H1 (cell line): ENCODE results near the gene KCTD7. TPM values are rescaled to one million over a fixed set of nuclear protein-coding genes. Genes with fewer than 3 reads are reported as not detected.
"Not testable (repeated sequence)": the region's sequence is repeated elsewhere in the genome, so short reads cannot be mapped to it uniquely, and the experiment has no call there.

ENCODE experiments used
- CTCF ChIA-PET: fragments of 300-600 bp; sonication (Branson Sonifier 250); formaldehyde crosslinking; loops from one replicate; lab custom pipeline; 2021; ENCODE audit not compliant: partially characterized antibody; lab: Charles Lee
- POLR2A ChIA-PET: fragments of 300-600 bp; sonication (Branson Sonifier 250); formaldehyde crosslinking; loops from one replicate; lab custom pipeline; 2021; ENCODE audit warnings: inconsistent platforms; ENCODE audit not compliant: partially characterized antibody; lab: Charles Lee
- DNase-seq, 2 experiments: peaks; one replicate each; pipeline versions ENCODE4 v3.0.0 to v3.0.0-alpha.2; 2010 to 2022; ENCODE audit warnings: low spot score in 2 of 2, low read depth in 1 of 2, mixed read lengths in 1 of 2
- FAIRE-seq: peaks from 2 replicates; lab custom pipeline; 2011; peaks lifted over from hg19 to GRCh38; lab: Jason Lieb, UNC
- H2AFZ ChIP-seq: 2 replicates; pipeline ENCODE4 v1.8.1; 2012; ENCODE audit warnings: low read length, inconsistent platforms
- H2AK5ac ChIP-seq: 2 replicates; pipeline ENCODE4 v1.6.1; 2013; ENCODE audit warnings: low read depth, low read length
- H2BK120ac ChIP-seq: replicated peaks from 2 replicates; pipeline ENCODE3; 2013; ENCODE audit warnings: low read depth, low read length, inconsistent platforms
- H2BK12ac ChIP-seq: 2 replicates; pipeline ENCODE4 v1.6.1; 2013; ENCODE audit warnings: low read depth, low read length
- H2BK15ac ChIP-seq: 2 replicates; pipeline ENCODE4 v1.6.1; 2013; ENCODE audit warnings: low read length
- H2BK20ac ChIP-seq: 2 replicates; pipeline ENCODE4 v1.6.1; 2013; ENCODE audit warnings: low read length
- H2BK5ac ChIP-seq: 2 replicates; pipeline ENCODE4 v1.6.1; 2013; ENCODE audit warnings: low read depth, low read length
- H3K14ac ChIP-seq: 2 replicates; pipeline ENCODE4 v1.6.1; 2013; ENCODE audit warnings: inconsistent platforms; ENCODE audit not compliant: insufficient read length
- H3K18ac ChIP-seq: 2 replicates; pipeline ENCODE4 v1.6.1; 2013; ENCODE audit warnings: low read length; ENCODE audit errors: extremely low read depth
- H3K23ac ChIP-seq: 2 replicates; pipeline ENCODE4 v1.6.1; 2013; ENCODE audit warnings: inconsistent platforms; ENCODE audit not compliant: insufficient read length
- H3K23me2 ChIP-seq: 2 replicates; pipeline ENCODE4 v1.6.1; 2013; ENCODE audit warnings: low read depth, low read length
- H3K27ac ChIP-seq: 2 replicates; pipeline ENCODE4 v1.6.1; 2011; ENCODE audit warnings: low read depth, low read length, inconsistent platforms
- H3K27me3 ChIP-seq, 4 experiments: replicated peaks in 1 of 4; 1 replicate in 1 of 4; 2 replicates in 3 of 4; pipeline versions ENCODE4 v1.6.1 to v1.8.1; 2011 to 2013; ENCODE audit warnings: low read length in 3 of 4, mild to moderate bottlenecking in 3 of 4, inconsistent platforms in 2 of 4, mixed read lengths in 2 of 4, moderate library complexity in 1 of 4; ENCODE audit not compliant: control insufficient read depth in 3 of 4, insufficient read depth in 3 of 4; ENCODE audit errors: extremely low read depth in 1 of 4
- H3K36me3 ChIP-seq, 4 experiments: 2 replicates each; pipeline versions ENCODE4 v1.6.1 to v1.8.1; 2011 to 2013; ENCODE audit warnings: mild to moderate bottlenecking in 4 of 4, low read length in 3 of 4, moderate library complexity in 2 of 4, control low read depth in 1 of 4, inconsistent platforms in 1 of 4; ENCODE audit not compliant: insufficient read depth in 4 of 4, control insufficient read depth in 2 of 4
- H3K4ac ChIP-seq: replicated peaks from 2 replicates; pipeline ENCODE3; 2013; ENCODE audit warnings: low read length, low read depth, mixed read lengths, inconsistent platforms; ENCODE audit not compliant: insufficient read length
- H3K4me1 ChIP-seq, 4 experiments: replicated peaks in 1 of 4; 1 replicate in 1 of 4; 2 replicates in 3 of 4; pipeline versions ENCODE4 v1.6.1 to v1.8.1; 2011 to 2013; ENCODE audit warnings: low read length in 3 of 4, inconsistent platforms in 2 of 4, mixed read lengths in 1 of 4; ENCODE audit not compliant: insufficient read depth in 4 of 4, control insufficient read depth in 3 of 4
- H3K4me2 ChIP-seq, 2 experiments: 2 replicates each; pipeline versions ENCODE4 v1.6.1 to v1.8.1; 2011 to 2013; ENCODE audit warnings: low read depth in 2 of 2, low read length in 2 of 2, control low read depth in 1 of 2, inconsistent platforms in 1 of 2, mild to moderate bottlenecking in 1 of 2; ENCODE audit not compliant: insufficient read depth in 1 of 2
- H3K4me3 ChIP-seq, 4 experiments: fragments of 200-600, 300-600 bp in 1 of 4; sonication (generic), shearing (Covaris generic), sonication (Bioruptor Twin) in 1 of 4; 2 replicates each; pipeline versions ENCODE4 v1.5.1 to v1.8.1; 2011 to 2016; ENCODE audit warnings: low read length in 4 of 4, low read depth in 3 of 4, control low read depth in 2 of 4, inconsistent platforms in 2 of 4, mild to moderate bottlenecking in 2 of 4, mixed read lengths in 1 of 4, moderate library complexity in 1 of 4; ENCODE audit not compliant: insufficient read depth in 2 of 4; ENCODE audit errors: extremely low read depth in 1 of 4
- H3K56ac ChIP-seq: replicated peaks from 2 replicates; pipeline ENCODE3; 2013; ENCODE audit warnings: low read depth, mild to moderate bottlenecking, mixed read lengths, low read length, inconsistent platforms; ENCODE audit not compliant: insufficient read length
- H3K79me1 ChIP-seq: 2 replicates; pipeline ENCODE4 v1.6.1; 2013; ENCODE audit warnings: low read depth, low read length, control low read depth
- H3K79me2 ChIP-seq, 2 experiments: 2 replicates each; pipeline versions ENCODE4 v1.6.1 to v1.8.1; 2012 to 2013; ENCODE audit warnings: low read length in 2 of 2, mild to moderate bottlenecking in 2 of 2, inconsistent platforms in 1 of 2; ENCODE audit not compliant: insufficient read depth in 2 of 2, control insufficient read depth in 1 of 2
- H3K9ac ChIP-seq, 4 experiments: replicated peaks in 1 of 4; 1 replicate in 1 of 4; 2 replicates in 3 of 4; pipeline versions ENCODE4 v1.6.1 to v1.8.1; 2011 to 2013; ENCODE audit warnings: low read depth in 3 of 4, low read length in 3 of 4, control low read depth in 2 of 4, mild to moderate bottlenecking in 2 of 4, moderate library complexity in 2 of 4, inconsistent platforms in 1 of 4; ENCODE audit errors: extremely low read depth in 1 of 4
- H3K9me3 ChIP-seq, 2 experiments: 2 replicates each; pipeline versions ENCODE4 v1.6.1 to v1.8.1; 2012 to 2013; ENCODE audit warnings: mild to moderate bottlenecking in 2 of 2, moderate library complexity in 2 of 2, control low read depth in 1 of 2, inconsistent platforms in 1 of 2, low read depth in 1 of 2, low read length in 1 of 2, mixed read lengths in 1 of 2; ENCODE audit not compliant: insufficient read depth in 2 of 2
- H4K20me1 ChIP-seq, 2 experiments: replicated peaks in 1 of 2; 2 replicates each; pipeline versions ENCODE3 to v1.8.1; 2011 to 2013; ENCODE audit warnings: inconsistent platforms in 2 of 2, low read length in 2 of 2, mild to moderate bottlenecking in 1 of 2; ENCODE audit not compliant: insufficient read depth in 2 of 2, control insufficient read depth in 1 of 2
- H4K5ac ChIP-seq: 2 replicates; pipeline ENCODE4 v1.6.1; 2013; ENCODE audit warnings: low read length, low read depth, mixed read lengths, inconsistent platforms; ENCODE audit not compliant: insufficient read length
- H4K8ac ChIP-seq: 2 replicates; pipeline ENCODE4 v1.8.0; 2013; ENCODE audit warnings: mild to moderate bottlenecking, moderate library complexity, low read length, inconsistent platforms; ENCODE audit not compliant: insufficient read depth; ENCODE audit errors: extremely low read depth
- H4K91ac ChIP-seq: replicated peaks from 2 replicates; pipeline ENCODE3; 2013; ENCODE audit warnings: low read length, mixed read lengths, inconsistent platforms; ENCODE audit not compliant: insufficient read length
- WGBS, 2 experiments: shearing (Covaris generic) in 1 of 2; methylation state at CpG; one replicate each; pipeline versions ENCODE4 v1.1.6 to v1.1.7; 2013 to 2015; ENCODE audit warnings: low lambda C conversion rate in 2 of 2, mixed read lengths in 2 of 2, inconsistent platforms in 1 of 2, low coverage in 1 of 2, missing lambda C conversion rate in 1 of 2; ENCODE audit not compliant: insufficient replicate concordance in 2 of 2, insufficient coverage in 1 of 2, insufficient read length in 1 of 2; ENCODE audit errors: extremely low coverage in 1 of 2, missing lambda C conversion rate in 1 of 2; 5-methylcytosine and 5-hydroxymethylcytosine counted together
- polyA plus RNA-seq, 7 experiments: library from polyadenylated mRNA; depleted of rRNA in 3 of 7; stranded (reverse) in 5 of 7; unstranded in 2 of 7; fragments of >200 nt in 5 of 7; fragments of 200-250 nt in 2 of 7; gene quantifications; 1 replicate in 5 of 7; 2 replicates in 1 of 7; 4 replicates in 1 of 7; pipeline versions ENCODE4 v1.2.1 to v1.2.3, GENCODE V29; 2011 to 2013; ENCODE audit warnings: missing spikeins in 2 of 7, mixed read lengths in 2 of 7
- total RNA-seq: library from RNA; stranded (reverse); fragmentation: NEBNext Ultra II Directional; extraction: Animal tissue kit (Norgen Biotek cat#: 25700); gene quantifications from 2 replicates; pipeline ENCODE4 v1.2.1, GENCODE V29; 2021

Gene KCTD7
- total and polyA plus RNA-seq, 2 of the 8 experiments (the other 6 are each of a cell fraction or from before 2014, with no cell fraction given): 8.6 to 11.9 TPM

DNA sequence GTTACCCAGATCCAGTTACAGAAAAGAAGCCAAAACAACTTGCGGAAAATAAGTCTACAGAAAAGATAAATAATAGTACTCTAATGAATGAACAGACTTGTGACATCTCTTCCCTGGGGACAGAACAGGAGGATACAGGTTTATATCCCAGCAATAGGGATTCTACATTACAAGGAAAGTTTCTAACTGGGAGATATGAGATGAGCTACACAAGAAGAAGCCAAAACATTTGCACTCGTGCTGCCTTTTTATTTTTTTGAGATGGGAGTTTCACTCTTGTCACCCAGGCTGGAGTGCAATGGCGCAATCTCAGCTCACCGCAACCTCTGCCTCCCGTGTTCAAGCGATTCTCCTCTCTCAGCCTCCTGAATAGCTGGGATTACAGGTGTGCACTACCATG lies 22.3 kb downstream of the KCTD7 start:
- H4K8ac ChIP-seq, H3K56ac ChIP-seq, FAIRE-seq, H2BK15ac ChIP-seq, H2BK120ac ChIP-seq, H3K23me2 ChIP-seq, H3K4me1 ChIP-seq, H3K4me3 ChIP-seq, H3K36me3 ChIP-seq, H3K23ac ChIP-seq, H2AFZ ChIP-seq, POLR2A ChIA-PET, H3K27me3 ChIP-seq, H3K4me2 ChIP-seq, H3K4ac ChIP-seq, H3K9me3 ChIP-seq, H3K9ac ChIP-seq, H2BK5ac ChIP-seq, H3K18ac ChIP-seq, H4K20me1 ChIP-seq, H2BK20ac ChIP-seq, H3K14ac ChIP-seq, DNase-seq, H4K91ac ChIP-seq, H3K79me1 ChIP-seq, H2BK12ac ChIP-seq, H3K27ac ChIP-seq, H4K5ac ChIP-seq, H2AK5ac ChIP-seq: not testable (repeated sequence)
- H3K79me2 ChIP-seq: peaks cover 4 to 10% of the 10 kb centered on the region in 2 experiments
- CTCF ChIA-PET: interaction anchor here (1.0 to 1.2 kb wide), 2 partner anchors 89 to 93 kb away, joined by 3 to 5 read pairs; no protein-coding TSS in a partner anchor
- 95% methylated on average over 6 of the region's 6 CpGs; no CpG with 5 or more reads in 1 of the 2 experiments for WGBS, 2 experiments
